ENCODE results near the gene FAAP20.

FAAP20 gene

GRCh38 chr1:2231532-2232254 lies 37.1 kb upstream of the FAAP20 start:
- Histone ChIP-seq H3K27me3 (ENCODE audit: insufficient read depth, low read length, poor library complexity) (peaks cover 7% of the 10 kb centered on the region), H3K4me1 (ENCODE audit: insufficient read depth, low read length) (peaks cover 58% of the 10 kb centered on the region), H3K27ac (ENCODE audit: low read length) (peak overlapping the region; percentile 27; the same call in 1 of the 2 replicates), H2AFZ (ENCODE audit: low read depth, low read length) (no peak overlapping the region), H4K20me1 (ENCODE audit: insufficient read depth, low read length) (peaks cover 82% of the 10 kb centered on the region), H3K79me2 (ENCODE audit: insufficient read depth, low read length) (peaks cover 79% of the 10 kb centered on the region), H3K36me3 (ENCODE audit: insufficient read depth, low read length) (peaks cover 18% of the 10 kb centered on the region; the same call in 1 of the 2 replicates), H3K9ac (ENCODE audit: low read depth, low read length) (peak overlapping the region; percentile 78), H3K4me2 (ENCODE audit: insufficient read depth, low read length) (peak overlapping the region; percentile 78), H3K9me3 (ENCODE audit: insufficient read depth, low read length, severe bottlenecking) (no peaks in the 10 kb centered on the region), H3K4me3 (ENCODE audit: low read depth in 1 of 2, low read length in 2 of 2) (peak overlapping the region in 1 of 2 experiments; percentile 91; a peak in 2 of 4 replicates)
- DNase-seq = no peak
- no peak for ATAC-seq (ENCODE audit: insufficient read depth, low read depth)
- TF ChIP-seq CTCF (IDR thresholded peaks at IDR 0.05; ENCODE audit: borderline replicate concordance, extremely low read depth, low read length, poor library complexity, severe bottlenecking) = no peak
- TF ChIP-seq EZH2 (IDR thresholded peaks at IDR 0.05; ENCODE audit: borderline replicate concordance, low read depth, low read length, severe bottlenecking) = no peak

- no peak for ATAC-seq (ENCODE audit: insufficient read depth, low read depth)
- Histone ChIP-seq H3K4me3 (ENCODE audit: low read depth in 1 of 2, low read length in 2 of 2) (peak overlapping the region in 1 of 2 experiments; percentile 91; a peak in 3 of 4 replicates), H3K36me3 (ENCODE audit: insufficient read depth, low read length) (peaks cover 18% of the 10 kb centered on the region; the same call in 1 of the 2 replicates), H2AFZ (ENCODE audit: low read depth, low read length) (no peak overlapping the region), H3K79me2 (ENCODE audit: insufficient read depth, low read length) (peaks cover 74% of the 10 kb centered on the region), H4K20me1 (ENCODE audit: insufficient read depth, low read length) (peaks cover 80% of the 10 kb centered on the region), H3K4me2 (ENCODE audit: insufficient read depth, low read length) (peak overlapping the region; percentile 78), H3K27ac (ENCODE audit: low read length) (no peak overlapping the region), H3K27me3 (ENCODE audit: insufficient read depth, low read length, poor library complexity) (peaks cover 7% of the 10 kb centered on the region), H3K4me1 (ENCODE audit: insufficient read depth, low read length) (peaks cover 58% of the 10 kb centered on the region), H3K9me3 (ENCODE audit: insufficient read depth, low read length, severe bottlenecking) (no peaks in the 10 kb centered on the region), H3K9ac (ENCODE audit: low read depth, low read length) (peak overlapping the region; percentile 78)
- TF ChIP-seq CTCF (IDR thresholded peaks at IDR 0.05; ENCODE audit: borderline replicate concordance, extremely low read depth, low read length, poor library complexity, severe bottlenecking) (no peak), EZH2 (IDR thresholded peaks at IDR 0.05; ENCODE audit: borderline replicate concordance, low read depth, low read length, severe bottlenecking) (no peak)
- no peak for DNase-seq
Observed at GRCh38 chr1:2230781-2231531, 36.4 kb upstream of the FAAP20 start.

- DNase-seq (no peak), ATAC-seq (ENCODE audit: insufficient read depth, low read depth) (no peak)
- Histone ChIP-seq H2AFZ (ENCODE audit: low read depth, low read length) (no peak overlapping the region), H3K4me3 (ENCODE audit: low read depth in 1 of 2, low read length in 2 of 2) (peak overlapping the region; percentile 50 to 91; a peak in 3 of 4 replicates), H3K27ac (ENCODE audit: low read length) (no peak overlapping the region; the same call in 1 of the 2 replicates), H4K20me1 (ENCODE audit: insufficient read depth, low read length) (peaks cover 72% of the 10 kb centered on the region), H3K36me3 (ENCODE audit: insufficient read depth, low read length) (peaks cover 18% of the 10 kb centered on the region; the same call in 1 of the 2 replicates), H3K4me2 (ENCODE audit: insufficient read depth, low read length) (peak overlapping the region; percentile 78), H3K27me3 (ENCODE audit: insufficient read depth, low read length, poor library complexity) (peaks cover 7% of the 10 kb centered on the region), H3K4me1 (ENCODE audit: insufficient read depth, low read length) (peaks cover 58% of the 10 kb centered on the region), H3K9ac (ENCODE audit: low read depth, low read length) (peak overlapping the region; percentile 78), H3K9me3 (ENCODE audit: insufficient read depth, low read length, severe bottlenecking) (no peaks in the 10 kb centered on the region), H3K79me2 (ENCODE audit: insufficient read depth, low read length) (peaks cover 65% of the 10 kb centered on the region)
- TF ChIP-seq CTCF (IDR thresholded peaks at IDR 0.05; ENCODE audit: borderline replicate concordance, extremely low read depth, low read length, poor library complexity, severe bottlenecking) (no peak), EZH2 (IDR thresholded peaks at IDR 0.05; ENCODE audit: borderline replicate concordance, low read depth, low read length, severe bottlenecking) (no peak)
Observed at GRCh38 chr1:2229911-2230731, 35.5 kb upstream of the FAAP20 start.

All from DND-41 (cell line).